Measurements from ENCODE around the gene ASIP. TPM values are rescaled to one million over a fixed set of nuclear protein-coding genes. Genes with fewer than 3 reads are reported as not detected.

Gene ASIP
- total RNA-seq, 1 donor from 2014 or later = not detected

DNA sequence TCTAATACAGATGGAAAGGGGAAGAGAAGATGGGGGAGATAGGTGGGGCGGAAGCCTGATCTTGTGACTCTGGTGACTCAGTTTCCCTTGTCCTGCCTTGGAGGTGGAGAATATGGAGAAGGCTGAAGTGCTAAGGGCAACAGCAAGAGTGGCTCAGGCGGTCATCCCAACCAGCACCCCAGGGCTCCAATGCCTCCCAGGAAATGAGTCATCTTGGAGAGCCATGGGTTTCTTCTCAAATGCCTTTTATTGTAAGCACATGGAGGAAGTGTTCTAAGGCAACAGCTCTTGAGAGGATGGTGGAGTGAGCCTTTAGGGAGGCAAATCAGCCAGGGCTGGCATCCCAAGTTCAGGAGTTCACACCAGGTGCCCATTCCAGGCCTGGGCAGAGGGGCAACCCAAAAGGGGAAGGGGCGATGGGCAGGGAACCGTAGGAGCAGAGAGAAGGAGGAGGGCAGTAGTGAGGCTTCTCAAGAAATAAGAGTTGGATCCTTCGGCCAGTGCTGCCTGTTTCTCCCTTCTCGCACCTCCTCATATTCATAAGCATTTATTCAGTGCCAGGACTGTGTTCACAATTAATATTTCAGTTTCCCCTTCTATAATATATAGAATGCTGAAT lies 75.1 kb downstream of the ASIP start:
- no peak overlapping the region for H3K27ac Mint-ChIP-seq
- H3K4me3 Mint-ChIP-seq = no peak overlapping the region
- no peaks in the 10 kb centered on the region for H3K36me3 Mint-ChIP-seq (ENCODE audit: low read depth)
- intact Hi-C loops (cut with micrococcal nuclease) = no loop called here
- peaks cover 14% of the 10 kb centered on the region for H3K4me1 Mint-ChIP-seq
- no peaks in the 10 kb centered on the region for H3K9me3 Mint-ChIP-seq
- DNase-seq = no peak
- peaks cover 22% of the 10 kb centered on the region for H3K27me3 Mint-ChIP-seq

Other genes starting within 250 kb of the ASIP start
- gene RALY, start 247.5 kb upstream of the ASIP start, total RNA-seq = 152 and 153 TPM in 2 replicates
- gene EIF2S2, start 129.2 kb upstream of the ASIP start, total RNA-seq = 106 and 107 TPM in 2 replicates
- gene AHCY, start 61.9 kb downstream of the ASIP start, total RNA-seq = 153 and 154 TPM in 2 replicates
- 55.6 and 55.7 TPM in 2 replicates for gene ITCH, start 121.8 kb downstream of the ASIP start, total RNA-seq

Measured in activated CD4-positive, alpha-beta T cell treated with anti-CD3 and anti-CD28 coated beads, Interleukin-2, amount 10 ng/mL, durations not matched to agents 24 days and 14 days (primary cell).